Prostate gland (tissue), 2 donors: ENCODE results near the gene DGKQ. TPM values are rescaled to one million over a fixed set of nuclear protein-coding genes. Genes with fewer than 3 reads are reported as not detected.

Source experiments
- DNase-seq: peaks from one replicate; pipeline ENCODE4 v3.0.0-alpha.2; 2019; ENCODE audit warnings: low spot score
- H3K27ac ChIP-seq, 2 donors: fragments of 200-600 bp; sonication (generic); 2 replicates each; pipeline ENCODE4 v1.5.1; 2017 to 2019
- H3K27me3 ChIP-seq: fragments of 200-600 bp; sonication (generic); replicated peaks from 2 replicates; pipeline ENCODE4 v1.5.1; 2019; ENCODE audit not compliant: insufficient read depth
- H3K36me3 ChIP-seq, 2 donors: fragments of 200-600 bp; sonication (generic); 1 replicate in 1 of 2; 2 replicates in 1 of 2; pipeline versions ENCODE4 v1.5.1 to v1.8.1; 2017 to 2019
- H3K4me1 ChIP-seq: fragments of 200-600 bp; sonication (generic); replicated peaks from 2 replicates; pipeline ENCODE4 v1.5.1; 2019
- H3K4me3 ChIP-seq, 2 donors: fragments of 200-600 bp; sonication (generic); 2 replicates each; pipeline ENCODE4 v1.5.1; 2017 to 2019
- H3K9me3 ChIP-seq: fragments of 200-600 bp; sonication (generic); 2 replicates; pipeline ENCODE4 v1.5.1; 2017
- CTCF ChIP-seq, 4 experiments: fragments of 200-600 bp in 2 of 4; fragments of 450-650 bp in 2 of 4; sonication (generic) in 2 of 4; IDR thresholded peaks; 1 replicate in 3 of 4; 2 replicates in 1 of 4; pipeline ENCODE4 v1.5.1; 2016 to 2019; ENCODE audit warnings: antibody characterized with exemption in 4 of 4, mild to moderate bottlenecking in 2 of 4, moderate library complexity in 2 of 4
- POLR2A ChIP-seq: fragments of 450-650 bp; IDR thresholded peaks from one replicate; pipeline ENCODE4 v1.6.1; 2016; ENCODE audit warnings: antibody characterized with exemption, mild to moderate bottlenecking
- POLR2AphosphoS5 ChIP-seq: sonication (generic); formaldehyde crosslinking; IDR thresholded peaks from one replicate; pipeline ENCODE4 v1.6.1; 2017; ENCODE audit warnings: antibody characterized with exemption
- WGBS: methylation state at CpG from one replicate; pipeline ENCODE4 v1.1.5; 2018; 5-methylcytosine and 5-hydroxymethylcytosine counted together
- intact Hi-C: fragments of 100-400 bp; cut with DNase I; formaldehyde crosslinking; loops from one replicate; pipeline ENCODE4 v1.14.2; 2022
- total RNA-seq, 2 donors: library from RNA; depleted of rRNA; stranded (reverse); fragments of >200 nt; gene quantifications; one replicate each; pipeline ENCODE4 v1.1.0, GENCODE V29; 2016

The DGKQ gene
- total RNA-seq, 2 donors from 2014 or later = 10.4 to 17.1 TPM

GRCh38 chr4:965766-966134, 7.6 kb downstream of the DGKQ start:
- intact Hi-C loops = no loop called here
- TF ChIP-seq CTCF (IDR thresholded peaks at IDR 0.05) (no peak), POLR2A (no peak), POLR2AphosphoS5 (no peak)
- H3K9me3 ChIP-seq = no peaks in the 10 kb centered on the region
- no peaks in the 10 kb centered on the region for H3K4me1 ChIP-seq
- 96% methylated on average over 14 of the region's 21 CpGs for WGBS
- no peak overlapping the region for H3K27ac ChIP-seq
- peaks cover 0 to 4% of the 10 kb centered on the region in 2 donors for H3K36me3 ChIP-seq
- no peaks in the 10 kb centered on the region for H3K27me3 ChIP-seq
- DNase-seq = no peak
- H3K4me3 ChIP-seq = no peak overlapping the region

GRCh38 chr4:965048-965765, 8.2 kb downstream of the DGKQ start:
- no peaks in the 10 kb centered on the region for H3K4me1 ChIP-seq
- intact Hi-C loops = no loop called here
- no peak overlapping the region for H3K27ac ChIP-seq
- no peak for DNase-seq
- WGBS = 94% methylated on average over 25 of the region's 26 CpGs
- no peaks in the 10 kb centered on the region for H3K27me3 ChIP-seq
- no peak for TF ChIP-seq CTCF (IDR thresholded peaks at IDR 0.05)
- no peak for TF ChIP-seq POLR2AphosphoS5
- no peak for TF ChIP-seq POLR2A
- H3K36me3 ChIP-seq = peaks cover 0 to 4% of the 10 kb centered on the region in 2 donors
- no peaks in the 10 kb centered on the region for H3K9me3 ChIP-seq
- no peak overlapping the region for H3K4me3 ChIP-seq

GRCh38 chr4:964346-965025, 8.9 kb downstream of the DGKQ start:
- no peaks in the 10 kb centered on the region for H3K27me3 ChIP-seq
- intact Hi-C loops = no loop called here
- no peak overlapping the region for H3K27ac ChIP-seq
- TF ChIP-seq POLR2A (no peak), CTCF (IDR thresholded peaks at IDR 0.05) (no peak), POLR2AphosphoS5 (no peak)
- 91% methylated on average over 23 of the region's 23 CpGs for WGBS
- no peak for DNase-seq
- H3K36me3 ChIP-seq = peaks cover 0 to 4% of the 10 kb centered on the region in 2 donors
- H3K9me3 ChIP-seq = no peaks in the 10 kb centered on the region
- H3K4me3 ChIP-seq = no peak overlapping the region
- no peaks in the 10 kb centered on the region for H3K4me1 ChIP-seq

- peaks cover 0 to 4% of the 10 kb centered on the region in 2 donors for H3K36me3 ChIP-seq
- TF ChIP-seq CTCF (IDR thresholded peaks at IDR 0.05) (no peak), POLR2A (no peak), POLR2AphosphoS5 (no peak)
- no peaks in the 10 kb centered on the region for H3K27me3 ChIP-seq
- WGBS = 88% methylated on average over 35 of the region's 39 CpGs
- no peaks in the 10 kb centered on the region for H3K4me1 ChIP-seq
- intact Hi-C loops = no loop called here
- no peak overlapping the region for H3K27ac ChIP-seq
- H3K4me3 ChIP-seq = no peak overlapping the region
- no peak for DNase-seq
- H3K9me3 ChIP-seq = no peaks in the 10 kb centered on the region
These were observed 9.8 kb downstream of the DGKQ start for GRCh38 chr4:963276-964225.
